Neural progenitor cell (in vitro differentiated cells): Measurements from ENCODE around the gene GDI2. TPM values are rescaled to one million over a fixed set of nuclear protein-coding genes. Genes with fewer than 3 reads are reported as not detected.

Experiments used
- DNase-seq: peaks from one replicate; pipeline ENCODE4 v3.0.0-alpha.2; 2016; ENCODE audit warnings: low spot score
- H2AFZ ChIP-seq: fragments of 200-600 bp; sonication (generic); replicated peaks from 2 replicates; pipeline ENCODE4 v1.6.1; 2016; ENCODE audit warnings: antibody characterized with exemption
- H3F3A ChIP-seq: fragments of 200-600 bp; sonication (generic); 2 replicates; pipeline ENCODE4 v1.6.1; 2016; ENCODE audit warnings: antibody characterized with exemption, low read depth
- H3K27ac ChIP-seq: fragments of 200-600 bp; sonication (generic); 2 replicates; pipeline ENCODE4 v1.5.1; 2016; ENCODE audit warnings: mild to moderate bottlenecking
- H3K27me3 ChIP-seq: fragments of 200-600 bp; sonication (generic); 2 replicates; pipeline ENCODE4 v1.6.1; 2016; ENCODE audit warnings: mild to moderate bottlenecking, moderate library complexity
- H3K36me3 ChIP-seq: fragments of 200-600 bp; sonication (generic); 2 replicates; pipeline ENCODE4 v1.5.1; 2016
- H3K4me1 ChIP-seq: fragments of 200-600 bp; sonication (generic); 2 replicates; pipeline ENCODE4 v1.6.1; 2016; ENCODE audit warnings: mixed run types
- H3K4me2 ChIP-seq: fragments of 200-600 bp; sonication (generic); 2 replicates; pipeline ENCODE4 v1.6.1; 2016
- H3K4me3 ChIP-seq: fragments of 200-600 bp; sonication (generic); 2 replicates; pipeline ENCODE4 v1.5.1; 2016
- H3K79me2 ChIP-seq: fragments of 200-600 bp; sonication (generic); 2 replicates; pipeline ENCODE4 v1.6.1; 2016; ENCODE audit warnings: low read depth
- H3K9ac ChIP-seq: fragments of 200-600 bp; sonication (generic); 2 replicates; pipeline ENCODE4 v1.6.1; 2016
- H3K9me3 ChIP-seq: fragments of 200-600 bp; sonication (generic); 2 replicates; pipeline ENCODE4 v1.5.1; 2016; ENCODE audit warnings: low read depth
- H4K20me1 ChIP-seq: fragments of 200-600 bp; sonication (generic); 2 replicates; pipeline ENCODE4 v1.6.1; 2016; ENCODE audit warnings: low read depth
- H3K27ac Mint-ChIP-seq: 3 replicates; pipeline ENCODE4 v1.8.0; 2021; ENCODE audit warnings: mixed read lengths
- H3K27me3 Mint-ChIP-seq: 2 replicates; pipeline ENCODE4 v1.8.0; 2022; ENCODE audit warnings: low read depth, mild to moderate bottlenecking, inconsistent platforms, moderate library complexity, mixed read lengths; ENCODE audit not compliant: insufficient read depth
- H3K36me3 Mint-ChIP-seq: 3 replicates; pipeline ENCODE4 v1.8.0; 2021; ENCODE audit warnings: mixed read lengths
- H3K4me1 Mint-ChIP-seq: 3 replicates; pipeline ENCODE4 v1.8.0; 2021; ENCODE audit warnings: mixed read lengths
- H3K4me3 Mint-ChIP-seq: 3 replicates; pipeline ENCODE4 v1.8.0; 2021; ENCODE audit warnings: mild to moderate bottlenecking, moderate library complexity, mixed read lengths
- H3K9me3 Mint-ChIP-seq: 3 replicates; pipeline ENCODE4 v1.8.0; 2020; ENCODE audit warnings: mixed read lengths
- EZH2 ChIP-seq: fragments of 200-600 bp; sonication (generic); IDR thresholded peaks from 2 replicates; pipeline ENCODE4 v1.6.1; 2017; ENCODE audit warnings: antibody characterized with exemption, mild to moderate bottlenecking, moderate library complexity
- EZH2phosphoT487 ChIP-seq: fragments of 200-600 bp; sonication (generic); IDR thresholded peaks from 2 replicates; pipeline ENCODE4 v1.6.1; 2017; ENCODE audit warnings: antibody characterized with exemption
- total RNA-seq: library from RNA; depleted of rRNA; stranded (reverse); fragments of >200 nt; gene quantifications from 2 replicates; pipeline ENCODE4 v1.2.3, GENCODE V29; 2015; ENCODE audit warnings: low replicate concordance
- TF ChIP-seq, protein P1 (sequence below): fragments of 200-600 bp; sonication (generic); IDR thresholded peaks from 2 replicates; pipeline ENCODE4 v1.5.1; 2017; ENCODE audit warnings: antibody characterized with exemption, mild to moderate bottlenecking

Gene GDI2
- total RNA-seq, 1 donor from 2014 or later = 592 TPM

DNA sequence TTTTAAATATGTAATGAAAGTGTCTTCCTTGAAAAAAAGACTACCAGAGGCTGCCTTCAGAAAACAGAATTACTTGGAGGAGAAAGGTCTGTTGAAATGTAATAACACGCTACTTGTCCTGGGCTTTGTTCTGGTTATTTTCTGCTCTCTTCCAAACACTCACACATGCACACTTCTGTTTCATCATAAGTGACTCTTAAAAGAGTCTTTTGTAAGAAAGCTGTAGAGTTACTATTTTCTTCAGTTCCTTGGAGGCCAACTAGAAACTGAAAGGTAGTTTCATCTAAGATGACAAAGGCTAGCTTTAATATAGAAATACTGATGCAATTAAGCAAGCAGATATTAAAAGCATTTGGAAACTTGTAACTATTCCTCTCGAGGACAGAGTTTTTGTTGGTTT, 89.5 kb downstream of the GDI2 start:
- H3K4me1 ChIP-seq = no peaks in the 10 kb centered on the region
- no peak overlapping the region for H3K4me3 ChIP-seq
- no peaks in the 10 kb centered on the region for H3K9me3 ChIP-seq
- H3K27ac Mint-ChIP-seq = no peak overlapping the region
- H3K36me3 ChIP-seq = no peaks in the 10 kb centered on the region
- peaks cover 12% of the 10 kb centered on the region for H3K36me3 Mint-ChIP-seq
- H4K20me1 ChIP-seq = no peaks in the 10 kb centered on the region
- no peak overlapping the region for H2AFZ ChIP-seq
- H3K27ac ChIP-seq = no peak overlapping the region
- H3K79me2 ChIP-seq = no peaks in the 10 kb centered on the region
- H3F3A ChIP-seq = no peaks in the 10 kb centered on the region
- no peaks in the 10 kb centered on the region for H3K27me3 ChIP-seq
- no peak overlapping the region for H3K4me3 Mint-ChIP-seq
- no peaks in the 10 kb centered on the region for H3K9me3 Mint-ChIP-seq
- H3K4me2 ChIP-seq = no peak overlapping the region
- no peak overlapping the region for H3K9ac ChIP-seq
- H3K4me1 Mint-ChIP-seq = no peaks in the 10 kb centered on the region
- H3K27me3 Mint-ChIP-seq = no peaks in the 10 kb centered on the region
- DNase-seq = no peak
- no peak for TF ChIP-seq EZH2
- TF ChIP-seq, protein P1, sequence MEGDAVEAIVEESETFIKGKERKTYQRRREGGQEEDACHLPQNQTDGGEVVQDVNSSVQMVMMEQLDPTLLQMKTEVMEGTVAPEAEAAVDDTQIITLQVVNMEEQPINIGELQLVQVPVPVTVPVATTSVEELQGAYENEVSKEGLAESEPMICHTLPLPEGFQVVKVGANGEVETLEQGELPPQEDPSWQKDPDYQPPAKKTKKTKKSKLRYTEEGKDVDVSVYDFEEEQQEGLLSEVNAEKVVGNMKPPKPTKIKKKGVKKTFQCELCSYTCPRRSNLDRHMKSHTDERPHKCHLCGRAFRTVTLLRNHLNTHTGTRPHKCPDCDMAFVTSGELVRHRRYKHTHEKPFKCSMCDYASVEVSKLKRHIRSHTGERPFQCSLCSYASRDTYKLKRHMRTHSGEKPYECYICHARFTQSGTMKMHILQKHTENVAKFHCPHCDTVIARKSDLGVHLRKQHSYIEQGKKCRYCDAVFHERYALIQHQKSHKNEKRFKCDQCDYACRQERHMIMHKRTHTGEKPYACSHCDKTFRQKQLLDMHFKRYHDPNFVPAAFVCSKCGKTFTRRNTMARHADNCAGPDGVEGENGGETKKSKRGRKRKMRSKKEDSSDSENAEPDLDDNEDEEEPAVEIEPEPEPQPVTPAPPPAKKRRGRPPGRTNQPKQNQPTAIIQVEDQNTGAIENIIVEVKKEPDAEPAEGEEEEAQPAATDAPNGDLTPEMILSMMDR = no peak
- TF ChIP-seq EZH2phosphoT487 = no peak

DNA sequence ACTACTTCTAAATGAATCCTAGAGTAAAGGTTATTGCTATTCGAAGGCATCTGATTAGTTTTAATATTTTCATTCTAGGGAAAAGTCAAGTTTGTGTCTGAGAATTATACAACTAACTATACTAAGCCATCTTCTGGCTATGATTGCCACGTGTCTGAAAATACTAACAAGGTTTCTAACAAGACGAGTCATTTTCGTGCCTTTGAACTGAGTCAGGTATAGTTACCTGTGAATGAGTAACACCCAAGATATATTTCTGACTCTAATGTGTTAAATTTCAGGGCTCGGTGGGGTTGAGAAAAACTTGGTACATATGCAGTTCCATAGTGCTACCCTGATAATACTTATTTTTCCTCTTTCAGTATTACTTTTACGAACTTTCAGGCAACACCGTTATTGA, 93.1 kb downstream of the GDI2 start:
- no peaks in the 10 kb centered on the region for H3K4me1 Mint-ChIP-seq
- H3K79me2 ChIP-seq = peaks cover 13% of the 10 kb centered on the region
- H3K36me3 Mint-ChIP-seq = peaks cover 6% of the 10 kb centered on the region

DNA sequence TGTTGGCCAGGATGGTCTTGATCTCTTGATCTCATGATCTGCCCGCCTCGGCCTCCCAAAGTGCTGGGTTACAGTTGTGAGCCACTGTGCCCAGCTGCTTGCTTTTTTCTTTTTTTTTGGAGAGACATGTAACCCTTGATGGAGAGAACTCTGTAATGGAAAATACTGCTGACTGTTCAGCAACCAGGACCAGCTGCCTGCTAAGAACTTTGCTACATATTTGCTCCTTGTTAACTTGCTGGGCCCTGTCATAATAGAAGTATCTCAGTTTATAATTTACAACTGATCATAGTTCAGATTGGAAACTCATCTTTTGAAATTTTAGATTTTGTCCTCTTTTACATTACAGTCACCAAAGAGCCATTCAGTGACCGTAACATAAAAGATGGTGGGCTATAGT, 93.7 kb downstream of the GDI2 start:
- Histone ChIP-seq H3F3A (no peaks in the 10 kb centered on the region), H3K27me3 (no peaks in the 10 kb centered on the region), H3K27ac (no peak overlapping the region), H3K4me2 (no peak overlapping the region), H3K4me1 (no peaks in the 10 kb centered on the region), H3K36me3 (no peaks in the 10 kb centered on the region), H3K4me3 (no peak overlapping the region), H2AFZ (no peak overlapping the region), H3K9me3 (no peaks in the 10 kb centered on the region), H4K20me1 (no peaks in the 10 kb centered on the region), H3K9ac (no peak overlapping the region), H3K79me2 (peaks cover 14% of the 10 kb centered on the region)
- no peak for DNase-seq
- H3K4me3 Mint-ChIP-seq = no peak overlapping the region
- H3K9me3 Mint-ChIP-seq = no peaks in the 10 kb centered on the region
- no peak for TF ChIP-seq EZH2
- no peak for TF ChIP-seq EZH2phosphoT487
- TF ChIP-seq, protein P1 = no peak
- no peak overlapping the region for H3K27ac Mint-ChIP-seq
- peaks cover 3% of the 10 kb centered on the region for H3K27me3 Mint-ChIP-seq
- H3K36me3 Mint-ChIP-seq = peaks cover 4% of the 10 kb centered on the region
- H3K4me1 Mint-ChIP-seq = no peaks in the 10 kb centered on the region

More for the DNA sequence above, 93.1 kb downstream of the GDI2 start:
- H3K4me2 ChIP-seq = no peak overlapping the region
- DNase-seq = no peak
- H3K9me3 ChIP-seq = no peaks in the 10 kb centered on the region
- no peak overlapping the region for H3K9ac ChIP-seq
- Mint-ChIP-seq H3K27me3 (peaks cover 3% of the 10 kb centered on the region), H3K4me3 (no peak overlapping the region), H3K27ac (no peak overlapping the region), H3K9me3 (no peaks in the 10 kb centered on the region)
- TF ChIP-seq EZH2 (no peak), EZH2phosphoT487 (no peak)
- TF ChIP-seq, protein P1 = no peak
- no peaks in the 10 kb centered on the region for H4K20me1 ChIP-seq
- no peaks in the 10 kb centered on the region for H3K36me3 ChIP-seq
- H3K27ac ChIP-seq = no peak overlapping the region
- no peaks in the 10 kb centered on the region for H3F3A ChIP-seq
- H3K4me1 ChIP-seq = no peaks in the 10 kb centered on the region
- no peaks in the 10 kb centered on the region for H3K27me3 ChIP-seq
- no peak overlapping the region for H3K4me3 ChIP-seq
- H2AFZ ChIP-seq = no peak overlapping the region

Other genes with a start within 250 kb of the GDI2 start
- gene ASB13, start 146.8 kb downstream of the GDI2 start, total RNA-seq = 15.0 and 18.1 TPM in 2 replicates
- 32.7 and 39.0 TPM in 2 replicates for gene TASOR2, start 128.6 kb downstream of the GDI2 start, total RNA-seq
- 5.9 and 18.1 TPM in 2 replicates for gene ANKRD16, start 76.5 kb upstream of the GDI2 start, total RNA-seq
- gene FBH1, start 76.8 kb upstream of the GDI2 start, total RNA-seq = 37.7 and 59.6 TPM in 2 replicates
- not detected in 2 replicates for gene IL15RA, start 164.1 kb upstream of the GDI2 start, total RNA-seq
- not detected in 2 replicates for gene IL2RA, start 248.9 kb upstream of the GDI2 start, total RNA-seq